ENCODE measurements around the gene STRADB.
"Not testable (repeated sequence)": the region's sequence is repeated elsewhere in the genome, so short reads cannot be mapped to it uniquely, and the experiment has no call there.

STRADB gene

DNA sequence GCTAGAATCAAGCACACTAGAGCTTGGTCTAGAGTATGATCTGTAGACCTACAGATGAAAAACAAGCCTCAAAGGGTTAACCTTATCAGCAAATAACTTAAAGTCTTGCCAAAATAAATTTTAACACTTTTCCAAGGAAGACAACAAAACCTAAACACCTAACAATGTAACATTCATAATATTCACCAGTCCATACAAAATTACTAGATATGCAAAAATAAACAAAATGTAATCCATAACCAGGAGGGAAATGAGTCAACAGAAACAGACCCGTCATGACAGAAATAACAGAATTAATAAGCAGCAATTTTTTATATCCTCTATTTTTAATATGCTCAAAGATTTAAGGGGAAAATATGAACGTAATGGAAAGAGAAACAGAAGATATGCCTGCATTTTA lies 36.4 kb upstream of the STRADB start:
- no peak overlapping the region for H3K4me3 ChIP-seq (replicated peaks in 1 of 2; ENCODE audit: low read depth in 2 of 2, low read length in 2 of 2)
- TF ChIP-seq, protein P1, sequence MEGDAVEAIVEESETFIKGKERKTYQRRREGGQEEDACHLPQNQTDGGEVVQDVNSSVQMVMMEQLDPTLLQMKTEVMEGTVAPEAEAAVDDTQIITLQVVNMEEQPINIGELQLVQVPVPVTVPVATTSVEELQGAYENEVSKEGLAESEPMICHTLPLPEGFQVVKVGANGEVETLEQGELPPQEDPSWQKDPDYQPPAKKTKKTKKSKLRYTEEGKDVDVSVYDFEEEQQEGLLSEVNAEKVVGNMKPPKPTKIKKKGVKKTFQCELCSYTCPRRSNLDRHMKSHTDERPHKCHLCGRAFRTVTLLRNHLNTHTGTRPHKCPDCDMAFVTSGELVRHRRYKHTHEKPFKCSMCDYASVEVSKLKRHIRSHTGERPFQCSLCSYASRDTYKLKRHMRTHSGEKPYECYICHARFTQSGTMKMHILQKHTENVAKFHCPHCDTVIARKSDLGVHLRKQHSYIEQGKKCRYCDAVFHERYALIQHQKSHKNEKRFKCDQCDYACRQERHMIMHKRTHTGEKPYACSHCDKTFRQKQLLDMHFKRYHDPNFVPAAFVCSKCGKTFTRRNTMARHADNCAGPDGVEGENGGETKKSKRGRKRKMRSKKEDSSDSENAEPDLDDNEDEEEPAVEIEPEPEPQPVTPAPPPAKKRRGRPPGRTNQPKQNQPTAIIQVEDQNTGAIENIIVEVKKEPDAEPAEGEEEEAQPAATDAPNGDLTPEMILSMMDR (IDR thresholded peaks at IDR 0.05; ENCODE audit: low read depth, low read length) = no peak

DNA sequence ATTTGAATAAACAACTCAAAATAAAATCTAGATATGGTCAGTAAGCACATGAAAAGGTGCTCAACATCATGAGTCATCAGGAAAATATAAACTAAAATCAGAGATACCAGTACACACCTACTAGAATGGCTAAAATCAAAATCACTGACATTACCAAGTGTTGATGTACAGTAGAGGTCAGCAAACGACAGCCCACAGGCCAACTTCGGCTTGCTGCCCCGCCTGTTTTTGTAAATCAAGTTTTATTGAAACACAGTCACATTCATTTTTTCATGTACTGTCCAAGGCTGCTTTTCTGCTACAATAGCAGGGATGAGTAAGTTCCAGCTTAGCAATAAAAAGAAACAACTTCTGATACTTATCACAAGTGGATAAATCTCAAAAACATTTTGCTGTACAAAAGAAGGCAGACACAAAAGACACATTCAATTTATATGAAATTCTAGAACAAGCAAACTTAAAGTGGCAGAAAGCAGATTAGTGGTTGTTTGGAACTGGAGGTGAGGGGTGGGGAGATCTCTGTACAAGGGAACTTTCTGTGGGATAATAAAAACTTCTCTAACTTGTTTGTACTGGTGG lies 32.4 kb upstream of the STRADB start:
- peak in 1 of 2 donors; percentile 43 for DNase-seq (ENCODE audit: low read depth in 2 of 2)
- H3K4me3 ChIP-seq (replicated peaks in 1 of 2; ENCODE audit: low read depth in 2 of 2, low read length in 2 of 2) = no peak overlapping the region
- TF ChIP-seq, protein P1 (IDR thresholded peaks at IDR 0.05; ENCODE audit: low read depth, low read length) = no peak

More for the DNA sequence above, 36.4 kb upstream of the STRADB start:
- no peak for DNase-seq (ENCODE audit: low read depth in 2 of 2)

DNA sequence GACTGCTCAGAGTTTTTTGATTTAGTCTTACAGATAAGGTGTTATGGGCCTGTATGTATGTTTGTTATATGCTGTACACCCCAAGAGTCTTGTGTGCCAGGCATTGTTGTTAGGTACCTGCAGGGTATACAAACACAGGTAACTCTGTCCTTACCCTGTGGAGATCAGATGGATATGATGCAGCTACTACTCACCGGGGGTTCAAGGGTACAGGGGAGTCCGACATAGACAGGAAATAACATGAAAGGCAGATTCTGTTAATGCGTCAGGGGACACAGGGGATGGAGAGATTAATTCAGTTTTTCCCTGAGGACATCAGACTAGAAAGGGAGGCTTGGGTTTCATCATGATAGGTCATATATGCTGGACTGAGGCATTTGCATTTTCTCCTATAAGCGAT lies 31.6 kb upstream of the STRADB start:
- TF ChIP-seq, protein P1 (IDR thresholded peaks at IDR 0.05; ENCODE audit: low read depth, low read length) = no peak
- DNase-seq (ENCODE audit: low read depth in 2 of 2) = no peak
- no peak overlapping the region for H3K4me3 ChIP-seq (replicated peaks in 1 of 2; ENCODE audit: low read depth in 2 of 2, low read length in 2 of 2)

DNA sequence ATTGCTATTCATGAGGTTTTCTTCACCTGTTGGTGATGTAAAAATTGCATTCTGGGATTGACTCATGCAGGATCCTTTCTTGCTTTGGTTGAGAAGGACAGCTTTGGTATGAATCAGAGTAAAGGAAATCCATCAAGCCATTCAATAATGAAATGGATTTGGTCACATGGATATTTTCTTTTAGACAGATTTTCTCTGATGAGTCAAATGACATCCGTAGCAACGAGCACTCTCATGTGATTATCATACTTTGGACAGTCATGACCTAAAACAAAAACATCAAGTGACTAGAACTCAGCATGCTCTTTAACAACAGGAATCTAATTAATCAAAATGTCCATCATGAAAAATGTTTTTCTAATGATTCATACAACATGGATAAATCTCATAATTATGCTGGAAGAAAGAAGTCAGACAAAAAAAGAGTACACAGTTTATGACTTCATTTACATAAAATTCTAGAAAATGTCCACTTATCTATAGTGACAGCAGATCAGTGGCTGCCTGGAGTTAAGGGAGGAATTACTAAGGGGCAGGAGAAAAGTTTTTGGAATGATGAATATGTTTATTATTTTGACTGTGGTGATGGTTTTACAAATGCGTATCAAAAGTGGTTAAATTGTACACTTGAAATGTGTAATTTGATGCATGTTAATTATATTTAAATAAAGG lies 31.0 kb upstream of the STRADB start:
- no peak overlapping the region for H3K4me3 ChIP-seq (replicated peaks in 1 of 2; ENCODE audit: low read depth in 2 of 2, low read length in 2 of 2)
- TF ChIP-seq, protein P1 (IDR thresholded peaks at IDR 0.05; ENCODE audit: low read depth, low read length) = no peak
- DNase-seq (ENCODE audit: low read depth in 2 of 2) = peak in 1 of 2 donors; percentile 75

DNA sequence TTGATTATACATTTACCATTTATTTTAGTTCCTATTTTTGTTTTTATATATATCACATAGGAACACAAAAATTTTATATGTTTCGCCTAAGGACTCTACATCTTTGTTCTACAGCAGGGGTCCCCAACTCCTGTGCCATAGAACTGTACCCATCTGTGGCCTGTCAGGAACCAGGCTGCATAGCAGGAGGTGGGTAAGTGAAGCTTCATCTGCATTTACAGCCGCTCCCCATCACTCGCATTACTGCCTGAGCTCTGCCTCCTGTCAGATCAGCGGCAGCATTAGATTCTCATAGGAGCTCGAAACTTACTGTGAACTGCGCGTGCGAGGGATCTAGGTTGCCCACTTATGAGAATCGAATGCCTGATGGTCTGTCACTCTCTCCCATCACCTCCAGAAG lies 25.6 kb upstream of the STRADB start:
- no peak overlapping the region for H3K4me3 ChIP-seq (replicated peaks in 1 of 2; ENCODE audit: low read depth in 2 of 2, low read length in 2 of 2)

DNA sequence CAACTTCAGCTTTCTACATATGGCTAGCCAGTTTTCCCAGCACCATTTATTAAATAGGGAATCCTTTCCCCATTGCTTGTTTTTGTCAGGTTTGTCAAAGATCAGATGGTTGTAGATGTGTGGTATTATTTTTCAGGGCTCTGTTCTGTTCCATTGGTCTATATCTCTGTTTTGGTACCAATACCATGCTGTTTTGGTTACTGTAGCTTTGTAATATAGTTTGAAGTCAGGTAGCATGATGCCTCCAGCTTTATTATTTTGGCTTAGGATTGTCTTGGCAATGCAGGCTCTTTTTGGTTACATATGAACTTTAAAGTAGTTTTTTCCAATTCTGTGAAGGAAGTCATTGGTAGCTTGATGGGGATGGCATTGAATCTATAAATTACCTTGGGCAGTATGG lies 23.2 kb upstream of the STRADB start:
- not testable (repeated sequence) for DNase-seq (ENCODE audit: low read depth in 2 of 2); H3K4me3 ChIP-seq (replicated peaks in 1 of 2; ENCODE audit: low read depth in 2 of 2, low read length in 2 of 2)

More for the DNA sequence above, 25.6 kb upstream of the STRADB start:
- TF ChIP-seq, protein P1 (IDR thresholded peaks at IDR 0.05; ENCODE audit: low read depth, low read length) = no peak
- no peak for DNase-seq (ENCODE audit: low read depth in 2 of 2)

DNA sequence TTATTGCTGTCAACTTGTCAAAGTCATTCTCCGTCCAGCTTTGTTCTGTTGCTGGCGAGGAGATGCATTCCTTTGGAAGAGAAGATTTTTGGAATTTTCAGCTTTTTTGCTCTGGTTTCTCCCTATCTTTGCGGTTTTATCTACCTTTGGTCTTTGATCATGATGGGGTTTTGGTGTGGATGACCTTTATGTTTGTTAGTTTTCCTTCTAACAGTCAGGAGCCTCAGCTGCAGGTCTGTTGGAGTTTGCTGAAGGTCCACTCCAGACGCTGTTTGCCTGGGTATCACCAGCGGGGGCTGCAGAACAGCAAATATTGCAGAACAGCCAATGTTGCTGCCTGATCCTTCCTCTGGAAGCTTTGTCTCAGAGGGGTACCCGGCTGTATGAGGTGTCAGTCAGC lies 21.7 kb upstream of the STRADB start:
- H3K4me3 ChIP-seq (replicated peaks in 1 of 2; ENCODE audit: low read depth in 2 of 2, low read length in 2 of 2); DNase-seq (ENCODE audit: low read depth in 2 of 2): not testable (repeated sequence)

DNA sequence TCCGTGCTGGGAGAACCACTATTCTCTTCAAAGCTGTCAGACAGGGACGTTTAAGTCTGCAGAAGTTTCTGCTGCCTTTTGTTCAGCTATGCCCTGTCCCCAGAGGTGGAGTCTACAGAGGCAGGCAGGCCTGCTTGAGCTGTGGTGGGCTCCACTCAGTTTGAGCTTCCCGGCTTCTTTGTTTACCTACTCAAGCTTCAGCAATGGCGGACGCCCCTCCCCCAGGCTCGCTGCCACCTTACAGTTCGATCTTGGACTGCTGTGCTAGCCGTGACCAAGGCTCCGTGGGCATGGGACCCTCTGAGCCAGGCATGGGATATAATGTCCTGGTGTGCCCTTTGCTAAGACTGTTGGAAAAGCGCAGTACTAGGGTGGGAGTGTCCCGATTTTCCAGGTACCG lies 21.2 kb upstream of the STRADB start:
- not testable (repeated sequence) for DNase-seq (ENCODE audit: low read depth in 2 of 2)

More for the DNA sequence above, 21.2 kb upstream of the STRADB start:
- not testable (repeated sequence) for H3K4me3 ChIP-seq (replicated peaks in 1 of 2; ENCODE audit: low read depth in 2 of 2, low read length in 2 of 2)

Measured in cardiac fibroblast (primary cell).